H1 (cell line): ENCODE data around the gene MGAT4B. TPM values are rescaled to one million over a fixed set of nuclear protein-coding genes. Genes with fewer than 3 reads are reported as not detected.

Experiments used
- CTCF ChIA-PET: fragments of 300-600 bp; sonication (Branson Sonifier 250); formaldehyde crosslinking; loops from one replicate; lab custom pipeline; 2021; ENCODE audit not compliant: partially characterized antibody; lab: Charles Lee
- POLR2A ChIA-PET: fragments of 300-600 bp; sonication (Branson Sonifier 250); formaldehyde crosslinking; loops from one replicate; lab custom pipeline; 2021; ENCODE audit warnings: inconsistent platforms; ENCODE audit not compliant: partially characterized antibody; lab: Charles Lee
- DNase-seq, 2 experiments: peaks; one replicate each; pipeline versions ENCODE4 v3.0.0 to v3.0.0-alpha.2; 2010 to 2022; ENCODE audit warnings: low spot score in 2 of 2, low read depth in 1 of 2, mixed read lengths in 1 of 2
- FAIRE-seq: peaks from 2 replicates; lab custom pipeline; 2011; peaks lifted over from hg19 to GRCh38; lab: Jason Lieb, UNC
- H2AFZ ChIP-seq: 2 replicates; pipeline ENCODE4 v1.8.1; 2012; ENCODE audit warnings: low read length, inconsistent platforms
- H2AK5ac ChIP-seq: 2 replicates; pipeline ENCODE4 v1.6.1; 2013; ENCODE audit warnings: low read depth, low read length
- H2BK120ac ChIP-seq: replicated peaks from 2 replicates; pipeline ENCODE3; 2013; ENCODE audit warnings: low read depth, low read length, inconsistent platforms
- H2BK12ac ChIP-seq: 2 replicates; pipeline ENCODE4 v1.6.1; 2013; ENCODE audit warnings: low read depth, low read length
- H2BK15ac ChIP-seq: 2 replicates; pipeline ENCODE4 v1.6.1; 2013; ENCODE audit warnings: low read length
- H2BK20ac ChIP-seq: 2 replicates; pipeline ENCODE4 v1.6.1; 2013; ENCODE audit warnings: low read length
- H2BK5ac ChIP-seq: 2 replicates; pipeline ENCODE4 v1.6.1; 2013; ENCODE audit warnings: low read depth, low read length
- H3K14ac ChIP-seq: 2 replicates; pipeline ENCODE4 v1.6.1; 2013; ENCODE audit warnings: inconsistent platforms; ENCODE audit not compliant: insufficient read length
- H3K18ac ChIP-seq: 2 replicates; pipeline ENCODE4 v1.6.1; 2013; ENCODE audit warnings: low read length; ENCODE audit errors: extremely low read depth
- H3K23ac ChIP-seq: 2 replicates; pipeline ENCODE4 v1.6.1; 2013; ENCODE audit warnings: inconsistent platforms; ENCODE audit not compliant: insufficient read length
- H3K23me2 ChIP-seq: 2 replicates; pipeline ENCODE4 v1.6.1; 2013; ENCODE audit warnings: low read depth, low read length
- H3K27ac ChIP-seq: 2 replicates; pipeline ENCODE4 v1.6.1; 2011; ENCODE audit warnings: low read depth, low read length, inconsistent platforms
- H3K27me3 ChIP-seq, 4 experiments: replicated peaks in 1 of 4; 1 replicate in 1 of 4; 2 replicates in 3 of 4; pipeline versions ENCODE4 v1.6.1 to v1.8.1; 2011 to 2013; ENCODE audit warnings: low read length in 3 of 4, mild to moderate bottlenecking in 3 of 4, inconsistent platforms in 2 of 4, mixed read lengths in 2 of 4, moderate library complexity in 1 of 4; ENCODE audit not compliant: control insufficient read depth in 3 of 4, insufficient read depth in 3 of 4; ENCODE audit errors: extremely low read depth in 1 of 4
- H3K36me3 ChIP-seq, 4 experiments: 2 replicates each; pipeline versions ENCODE4 v1.6.1 to v1.8.1; 2011 to 2013; ENCODE audit warnings: mild to moderate bottlenecking in 4 of 4, low read length in 3 of 4, moderate library complexity in 2 of 4, control low read depth in 1 of 4, inconsistent platforms in 1 of 4; ENCODE audit not compliant: insufficient read depth in 4 of 4, control insufficient read depth in 2 of 4
- H3K4ac ChIP-seq: replicated peaks from 2 replicates; pipeline ENCODE3; 2013; ENCODE audit warnings: low read length, low read depth, mixed read lengths, inconsistent platforms; ENCODE audit not compliant: insufficient read length
- H3K4me1 ChIP-seq, 4 experiments: replicated peaks in 1 of 4; 1 replicate in 1 of 4; 2 replicates in 3 of 4; pipeline versions ENCODE4 v1.6.1 to v1.8.1; 2011 to 2013; ENCODE audit warnings: low read length in 3 of 4, inconsistent platforms in 2 of 4, mixed read lengths in 1 of 4; ENCODE audit not compliant: insufficient read depth in 4 of 4, control insufficient read depth in 3 of 4
- H3K4me2 ChIP-seq, 2 experiments: 2 replicates each; pipeline versions ENCODE4 v1.6.1 to v1.8.1; 2011 to 2013; ENCODE audit warnings: low read depth in 2 of 2, low read length in 2 of 2, control low read depth in 1 of 2, inconsistent platforms in 1 of 2, mild to moderate bottlenecking in 1 of 2; ENCODE audit not compliant: insufficient read depth in 1 of 2
- H3K4me3 ChIP-seq, 4 experiments: fragments of 200-600, 300-600 bp in 1 of 4; sonication (generic), shearing (Covaris generic), sonication (Bioruptor Twin) in 1 of 4; 2 replicates each; pipeline versions ENCODE4 v1.5.1 to v1.8.1; 2011 to 2016; ENCODE audit warnings: low read length in 4 of 4, low read depth in 3 of 4, control low read depth in 2 of 4, inconsistent platforms in 2 of 4, mild to moderate bottlenecking in 2 of 4, mixed read lengths in 1 of 4, moderate library complexity in 1 of 4; ENCODE audit not compliant: insufficient read depth in 2 of 4; ENCODE audit errors: extremely low read depth in 1 of 4
- H3K56ac ChIP-seq: replicated peaks from 2 replicates; pipeline ENCODE3; 2013; ENCODE audit warnings: low read depth, mild to moderate bottlenecking, mixed read lengths, low read length, inconsistent platforms; ENCODE audit not compliant: insufficient read length
- H3K79me1 ChIP-seq: 2 replicates; pipeline ENCODE4 v1.6.1; 2013; ENCODE audit warnings: low read depth, low read length, control low read depth
- H3K79me2 ChIP-seq, 2 experiments: 2 replicates each; pipeline versions ENCODE4 v1.6.1 to v1.8.1; 2012 to 2013; ENCODE audit warnings: low read length in 2 of 2, mild to moderate bottlenecking in 2 of 2, inconsistent platforms in 1 of 2; ENCODE audit not compliant: insufficient read depth in 2 of 2, control insufficient read depth in 1 of 2
- H3K9ac ChIP-seq, 4 experiments: replicated peaks in 1 of 4; 1 replicate in 1 of 4; 2 replicates in 3 of 4; pipeline versions ENCODE4 v1.6.1 to v1.8.1; 2011 to 2013; ENCODE audit warnings: low read depth in 3 of 4, low read length in 3 of 4, control low read depth in 2 of 4, mild to moderate bottlenecking in 2 of 4, moderate library complexity in 2 of 4, inconsistent platforms in 1 of 4; ENCODE audit errors: extremely low read depth in 1 of 4
- H3K9me3 ChIP-seq, 2 experiments: 2 replicates each; pipeline versions ENCODE4 v1.6.1 to v1.8.1; 2012 to 2013; ENCODE audit warnings: mild to moderate bottlenecking in 2 of 2, moderate library complexity in 2 of 2, control low read depth in 1 of 2, inconsistent platforms in 1 of 2, low read depth in 1 of 2, low read length in 1 of 2, mixed read lengths in 1 of 2; ENCODE audit not compliant: insufficient read depth in 2 of 2
- H4K20me1 ChIP-seq, 2 experiments: replicated peaks in 1 of 2; 2 replicates each; pipeline versions ENCODE3 to v1.8.1; 2011 to 2013; ENCODE audit warnings: inconsistent platforms in 2 of 2, low read length in 2 of 2, mild to moderate bottlenecking in 1 of 2; ENCODE audit not compliant: insufficient read depth in 2 of 2, control insufficient read depth in 1 of 2
- H4K5ac ChIP-seq: 2 replicates; pipeline ENCODE4 v1.6.1; 2013; ENCODE audit warnings: low read length, low read depth, mixed read lengths, inconsistent platforms; ENCODE audit not compliant: insufficient read length
- H4K8ac ChIP-seq: 2 replicates; pipeline ENCODE4 v1.8.0; 2013; ENCODE audit warnings: mild to moderate bottlenecking, moderate library complexity, low read length, inconsistent platforms; ENCODE audit not compliant: insufficient read depth; ENCODE audit errors: extremely low read depth
- H4K91ac ChIP-seq: replicated peaks from 2 replicates; pipeline ENCODE3; 2013; ENCODE audit warnings: low read length, mixed read lengths, inconsistent platforms; ENCODE audit not compliant: insufficient read length
- BRCA1 ChIP-seq: IDR thresholded peaks from 2 replicates; pipeline ENCODE4 v1.6.1; 2012; ENCODE audit warnings: low read depth, low read length, improper control_type of control experiment
- GABPA ChIP-seq: IDR thresholded peaks from 2 replicates; pipeline ENCODE4 v1.6.1; 2011; ENCODE audit warnings: mild to moderate bottlenecking, low read length, moderate library complexity, borderline replicate concordance; ENCODE audit not compliant: insufficient read depth
- WGBS, 2 experiments: shearing (Covaris generic) in 1 of 2; methylation state at CpG; one replicate each; pipeline versions ENCODE4 v1.1.6 to v1.1.7; 2013 to 2015; ENCODE audit warnings: low lambda C conversion rate in 2 of 2, mixed read lengths in 2 of 2, inconsistent platforms in 1 of 2, low coverage in 1 of 2, missing lambda C conversion rate in 1 of 2; ENCODE audit not compliant: insufficient replicate concordance in 2 of 2, insufficient coverage in 1 of 2, insufficient read length in 1 of 2; ENCODE audit errors: extremely low coverage in 1 of 2, missing lambda C conversion rate in 1 of 2; 5-methylcytosine and 5-hydroxymethylcytosine counted together
- polyA plus RNA-seq, 7 experiments: library from polyadenylated mRNA; depleted of rRNA in 3 of 7; stranded (reverse) in 5 of 7; unstranded in 2 of 7; fragments of >200 nt in 5 of 7; fragments of 200-250 nt in 2 of 7; gene quantifications; 1 replicate in 5 of 7; 2 replicates in 1 of 7; 4 replicates in 1 of 7; pipeline versions ENCODE4 v1.2.1 to v1.2.3, GENCODE V29; 2011 to 2013; ENCODE audit warnings: missing spikeins in 2 of 7, mixed read lengths in 2 of 7
- total RNA-seq: library from RNA; stranded (reverse); fragmentation: NEBNext Ultra II Directional; extraction: Animal tissue kit (Norgen Biotek cat#: 25700); gene quantifications from 2 replicates; pipeline ENCODE4 v1.2.1, GENCODE V29; 2021

Gene MGAT4B
- total and polyA plus RNA-seq, 2 of the 8 experiments (the other 6 are each of a cell fraction or from before 2014, with no cell fraction given), result 116 to 128 TPM

GRCh38 chr5:179759581-179760551, 46.8 kb downstream of the MGAT4B start:
- POLR2A ChIA-PET, result interaction anchor here (2.6 kb wide), 1 partner anchor 136 kb away, joined by 8 read pairs; the partner anchor contains the start of gene HNRNPH1
- CTCF ChIA-PET, result interaction anchor here (1.2 to 4.9 kb wide), 3 partner anchors 9 to 68 kb away, joined by 3 to 23 read pairs (median 3); no protein-coding TSS in a partner anchor
- Histone ChIP-seq H3K79me2 (peaks cover 3 to 78% of the 10 kb centered on the region in 2 experiments; a peak in 3 of 4 replicates), H3K4ac (no peak overlapping the region), H3K23ac (no peak overlapping the region), H2AFZ (no peak overlapping the region), H3K56ac (no peak overlapping the region), H4K20me1 (peaks cover 28 to 31% of the 10 kb centered on the region in 2 experiments), H3K14ac (no peak overlapping the region), H2BK20ac (no peak overlapping the region), H4K91ac (no peak overlapping the region), H4K5ac (no peak overlapping the region), H3K4me3 (no peak overlapping the region), H3K9me3 (no peaks in the 10 kb centered on the region), H4K8ac (no peak overlapping the region), H2BK12ac (peak overlapping the region; percentile 60; the same call in 1 of the 2 replicates), H3K18ac (peak overlapping the region; percentile 32; the same call in 1 of the 2 replicates), H3K27ac (no peak overlapping the region), H2BK15ac (no peak overlapping the region), H2AK5ac (no peak overlapping the region), H3K36me3 (no peaks in the 10 kb centered on the region), H2BK120ac (no peak overlapping the region), H3K27me3 (no peaks in the 10 kb centered on the region), H3K79me1 (peaks cover 24% of the 10 kb centered on the region), H3K23me2 (no peaks in the 10 kb centered on the region), H3K4me2 (no peak overlapping the region), H3K4me1 (peaks cover 3 to 21% (median 7%) of the 10 kb centered on the region in 4 experiments), H3K9ac (no peak overlapping the region; a peak in 2 of 7 replicates), H2BK5ac (no peak overlapping the region; the same call in 1 of the 2 replicates)
- no peak for TF ChIP-seq GABPA
- no peak for TF ChIP-seq BRCA1
- no peak for DNase-seq
- no peak for FAIRE-seq
- 88% methylated on average over 9 of the region's 9 CpGs; no CpG with 5 or more reads in 1 of the 2 experiments for WGBS, 2 experiments
